Activated CD8-positive, alpha-beta memory T cell treated with anti-CD3 and anti-CD28 coated beads for 4 hours (primary cell): ENCODE data around the gene TMEM273.

ENCODE experiments used
- DNase-seq, 2 donors: peaks; one replicate each; pipeline ENCODE4 v3.0.0-alpha.2; 2020; ENCODE audit warnings: low read depth in 2 of 2

TMEM273 gene

DNA sequence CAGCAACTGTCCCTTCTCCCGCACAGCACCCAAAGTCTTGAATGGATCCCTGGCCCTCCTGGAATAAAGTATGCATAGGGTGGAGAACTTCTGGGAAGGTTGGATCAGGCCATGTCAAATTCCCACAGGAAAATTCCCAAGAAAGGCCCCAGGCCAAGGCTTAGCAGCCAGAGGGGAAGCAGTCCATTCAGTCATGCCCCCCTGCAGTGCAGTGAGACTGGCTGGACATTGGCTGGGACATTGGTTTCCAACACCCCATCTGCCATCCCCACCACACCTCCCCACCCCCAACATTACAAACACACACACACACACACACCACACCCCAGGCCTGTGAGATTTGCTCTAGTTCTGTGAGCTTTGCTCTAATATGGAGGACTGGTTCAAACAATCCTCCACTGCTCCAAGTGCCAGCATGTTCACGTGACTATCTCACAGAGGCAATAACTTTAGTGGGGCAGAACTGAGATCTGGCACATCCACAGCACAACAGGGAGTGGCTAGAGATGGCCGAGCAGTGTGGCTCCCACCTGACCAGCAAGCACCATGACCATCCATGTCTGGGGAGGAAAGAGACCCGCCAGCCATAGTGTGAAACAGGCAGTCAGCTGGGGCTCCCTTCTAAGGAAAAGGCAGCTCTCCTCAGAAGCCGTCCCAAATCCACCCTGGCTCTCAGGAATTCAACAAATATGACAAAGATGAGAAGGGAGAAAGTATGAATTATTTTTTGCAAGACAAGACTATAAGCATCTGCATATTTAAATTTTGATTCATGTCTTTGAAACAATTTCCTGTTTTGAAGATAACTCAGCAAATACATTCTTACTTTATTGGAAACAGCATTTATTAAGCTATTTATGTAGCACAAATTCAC lies 47.6 kb downstream of the TMEM273 start:
- no peak for DNase-seq

GRCh38 chr10:49139846-49140195 lies 48.4 kb downstream of the TMEM273 start:
- DNase-seq: no peak

- no peak for DNase-seq
Measured at GRCh38 chr10:49139028-49139845, 49.0 kb downstream of the TMEM273 start.

- no peak for DNase-seq
Measured at GRCh38 chr10:49138361-49138891, 49.8 kb downstream of the TMEM273 start.

- DNase-seq: no peak
Measured at GRCh38 chr10:49136525-49136924, 51.7 kb downstream of the TMEM273 start.

DNA sequence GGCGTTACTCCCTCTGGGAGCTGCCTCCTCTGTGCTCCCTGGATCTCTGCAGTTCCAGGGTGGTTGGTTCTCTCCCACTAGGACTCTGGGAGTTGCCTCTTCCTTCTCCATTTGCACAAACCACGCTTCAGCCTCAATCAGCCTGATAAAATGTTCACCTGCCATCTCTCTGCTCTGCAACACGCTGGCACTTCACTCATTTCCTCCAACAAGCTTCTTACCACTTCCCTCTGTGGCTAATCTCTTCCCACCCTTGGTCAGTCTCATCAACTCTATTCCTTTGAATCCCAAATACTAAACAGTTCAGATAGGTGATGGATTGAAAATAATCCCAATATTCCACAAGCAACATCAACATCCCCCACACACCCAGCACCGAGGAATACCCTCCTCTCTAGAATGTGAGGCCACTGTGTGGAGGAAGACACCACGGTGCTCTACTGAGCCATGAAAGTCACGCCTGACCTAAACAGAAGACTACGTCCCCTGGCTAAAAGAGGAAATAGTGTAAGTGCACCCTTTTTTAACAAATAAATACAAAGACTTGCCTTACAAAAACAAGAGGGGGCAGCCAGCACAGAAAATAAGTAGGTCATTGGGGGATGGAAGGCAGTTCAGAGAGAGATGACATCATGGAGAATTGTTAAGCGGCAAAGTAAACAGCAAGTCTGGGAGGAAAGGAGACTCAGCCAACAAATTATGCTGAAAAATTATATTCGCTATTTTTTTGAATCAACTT lies 52.4 kb downstream of the TMEM273 start:
- DNase-seq: no peak

DNA sequence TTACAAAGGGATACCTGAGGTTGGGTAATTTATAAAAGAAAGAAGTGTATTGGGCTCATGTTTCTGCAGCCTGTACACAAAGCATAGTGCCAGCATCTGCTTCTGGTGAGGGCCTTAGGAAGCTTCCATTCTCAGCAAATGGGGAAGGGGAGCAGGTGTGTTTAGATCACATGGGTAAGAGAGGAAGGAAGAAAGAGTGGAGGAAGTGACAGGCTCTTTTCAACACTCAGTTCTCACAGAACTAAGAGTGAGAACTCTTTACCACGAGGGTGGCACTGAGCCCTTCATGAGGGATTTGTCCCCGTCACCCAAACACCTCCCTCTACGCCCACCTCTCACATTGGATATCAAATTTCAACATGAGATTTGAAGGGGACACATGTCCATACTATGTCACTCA lies 53.9 kb downstream of the TMEM273 start:
- no peak for DNase-seq

- no peak for DNase-seq
Measured at GRCh38 chr10:49133706-49134248, 54.4 kb downstream of the TMEM273 start, which contains the start of gene FAM170B. Gene FAM170B, minus strand, starts transcription at chr10:49134021. Its CDS starts 103 bp downstream, at chr10:49133918.

- DNase-seq: no peak
Measured at GRCh38 chr10:49132362-49132737, 55.8 kb downstream of the TMEM273 start.

GRCh38 chr10:49131507-49132361 lies 56.5 kb downstream of the TMEM273 start:
- no peak for DNase-seq

- no peak for DNase-seq
Measured at GRCh38 chr10:49129376-49129775, 58.8 kb downstream of the TMEM273 start.

DNA sequence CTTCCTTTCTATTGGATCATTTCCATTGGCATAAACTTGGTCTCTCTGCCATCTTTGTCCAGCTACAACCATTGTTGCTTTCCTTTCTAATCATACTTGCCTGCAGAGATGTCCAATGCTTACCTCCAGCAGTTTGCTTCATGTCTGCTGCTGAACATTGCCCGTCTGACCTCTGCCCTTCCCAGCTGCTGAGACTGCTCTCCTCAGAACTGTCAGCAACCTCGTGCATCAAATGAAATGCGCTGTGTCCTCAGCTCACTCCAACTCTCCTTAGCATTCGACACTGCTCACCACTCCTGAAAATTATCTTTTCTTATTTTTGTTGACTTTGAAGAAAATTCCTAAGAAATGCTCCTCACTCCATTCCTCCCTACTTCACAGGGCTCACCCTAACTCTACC lies 59.3 kb downstream of the TMEM273 start:
- DNase-seq: no peak

- DNase-seq: no peak
Measured at GRCh38 chr10:49123981-49124950, 63.9 kb downstream of the TMEM273 start.

GRCh38 chr10:49120911-49121310 lies 67.3 kb downstream of the TMEM273 start:
- DNase-seq: no peak

DNA sequence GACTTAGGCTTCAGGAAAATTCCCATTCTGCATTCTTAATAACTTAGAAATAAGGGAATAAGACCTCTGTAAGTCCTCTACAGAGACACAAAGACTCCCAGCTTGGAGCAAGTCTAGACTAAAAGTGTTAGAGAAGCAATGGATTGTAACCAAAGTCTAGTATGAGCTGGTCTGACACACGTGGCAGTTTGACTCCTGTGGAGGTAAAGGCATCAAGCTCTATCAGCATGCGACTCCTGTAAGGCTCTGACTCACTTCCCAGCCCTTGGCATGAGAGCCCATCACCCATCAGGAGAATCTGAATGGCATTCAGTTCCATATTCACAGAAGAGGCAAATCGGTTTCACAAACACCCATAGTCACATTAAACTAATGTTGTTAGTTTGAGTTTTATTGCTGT lies 68.4 kb downstream of the TMEM273 start:
- DNase-seq: no peak

- no peak for DNase-seq
Measured at GRCh38 chr10:49118430-49119074, 69.6 kb downstream of the TMEM273 start.

DNA sequence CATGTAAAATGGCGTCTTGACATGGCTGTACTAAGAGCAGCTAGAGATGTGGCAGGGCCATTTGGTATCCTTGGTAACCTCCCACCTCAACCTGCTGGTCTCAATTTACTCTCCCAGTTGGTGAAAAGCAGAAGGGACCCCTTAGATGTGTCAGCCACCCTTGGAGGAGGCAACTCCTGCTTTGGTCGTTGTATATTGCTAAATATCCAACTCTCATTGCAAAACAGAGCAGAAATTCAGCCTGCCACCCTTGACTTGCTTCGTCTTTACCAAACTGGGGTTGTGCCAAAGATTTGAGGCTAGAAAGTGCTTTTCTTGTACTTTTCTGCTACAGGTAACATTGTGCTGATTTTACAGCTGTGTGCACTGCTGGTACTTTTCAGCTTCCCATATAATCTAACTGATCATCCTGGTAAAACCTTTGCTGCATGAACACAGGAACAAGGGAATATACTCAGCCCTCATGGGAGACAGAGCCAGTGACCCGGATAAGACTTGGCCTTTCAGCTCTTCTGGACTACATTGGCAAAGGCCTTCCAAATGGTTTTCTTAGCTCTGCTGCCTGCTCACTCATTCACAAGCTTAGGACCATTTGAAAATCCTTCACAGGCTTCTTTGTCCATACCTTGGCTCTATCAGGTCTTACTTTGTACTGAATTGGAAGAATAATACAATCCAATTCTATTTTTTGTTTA lies 70.7 kb downstream of the TMEM273 start:
- DNase-seq: no peak
